Measurements from ENCODE around the gene SLC38A2. TPM values are rescaled to one million over a fixed set of nuclear protein-coding genes. Genes with fewer than 3 reads are reported as not detected.

The SLC38A2 gene
- total RNA-seq, 1 experiment from 2014 or later: 341 TPM

GRCh38 chr12:46410495-46410894 lies 37.9 kb upstream of the SLC38A2 start:
- in situ Hi-C loops (cut with HindIII; ENCODE audit: low pct_unique_long_range_greater_than_20kb, low sequenced_read_pairs): no loop called here
- intact Hi-C loops (cut with micrococcal nuclease; ENCODE audit: unreplicated experiment): no loop called here
- H3K4me1 ChIP-seq (ENCODE audit: control insufficient read depth, insufficient read depth, low read length): peaks cover 6% of the 10 kb centered on the region
- ChIA-PET CTCF (no interaction called here), POLR2A (no interaction called here)
- no peaks in the 10 kb centered on the region for H3K27me3 ChIP-seq (ENCODE audit: control insufficient read depth, insufficient read depth, low read length)
- no peak overlapping the region for H3K4me3 ChIP-seq (ENCODE audit: low read depth in 2 of 2, low read length in 2 of 2)
- H3K36me3 ChIP-seq (ENCODE audit: control insufficient read depth, insufficient read depth, low read length): no peaks in the 10 kb centered on the region
- no peak for ATAC-seq
- H3K27ac ChIP-seq (ENCODE audit: low read length): 0 out of 2 replicates have a peak overlapping the region, but pooled peaks have one; percentile 2
- no peaks in the 10 kb centered on the region for H3K9me3 ChIP-seq (ENCODE audit: control insufficient read depth, insufficient read depth, low read depth, low read length)
- no peak for DNase-seq (ENCODE audit: low read depth, low spot score)
- BruUV-seq (replicated peaks): no TSS peak
- no peak for TF ChIP-seq CTCF (IDR thresholded peaks at IDR 0.05)
- TF ChIP-seq POLR2AphosphoS5 (IDR thresholded peaks at IDR 0.05; ENCODE audit: low read depth, low read length): no peak
- TF ChIP-seq REST (IDR thresholded peaks at IDR 0.05; ENCODE audit: insufficient read depth in 1 of 2, low read depth in 2 of 2, low read length in 1 of 2): no peak
- no peak for TF ChIP-seq TCF7L2 (IDR thresholded peaks at IDR 0.05; ENCODE audit: low read depth, low read length)
- TF ChIP-seq SIN3A (IDR thresholded peaks at IDR 0.05; ENCODE audit: borderline replicate concordance, insufficient read depth, low read depth, low read length): no peak

- ATAC-seq (no peak), DNase-seq (ENCODE audit: low read depth, low spot score) (no peak)
- Histone ChIP-seq H3K27ac (ENCODE audit: low read length) (no peak overlapping the region), H3K27me3 (ENCODE audit: control insufficient read depth, insufficient read depth, low read length) (no peaks in the 10 kb centered on the region), H3K36me3 (ENCODE audit: control insufficient read depth, insufficient read depth, low read length) (no peaks in the 10 kb centered on the region), H3K9me3 (ENCODE audit: control insufficient read depth, insufficient read depth, low read depth, low read length) (no peaks in the 10 kb centered on the region), H3K4me3 (ENCODE audit: low read depth in 2 of 2, low read length in 2 of 2) (no peak overlapping the region), H3K4me1 (ENCODE audit: control insufficient read depth, insufficient read depth, low read length) (peaks cover 4% of the 10 kb centered on the region)
- in situ Hi-C loops (cut with HindIII; ENCODE audit: low pct_unique_long_range_greater_than_20kb, low sequenced_read_pairs): no loop called here
- TF ChIP-seq POLR2AphosphoS5 (IDR thresholded peaks at IDR 0.05; ENCODE audit: low read depth, low read length) (no peak), TCF7L2 (IDR thresholded peaks at IDR 0.05; ENCODE audit: low read depth, low read length) (no peak), REST (IDR thresholded peaks at IDR 0.05; ENCODE audit: insufficient read depth in 1 of 2, low read depth in 2 of 2, low read length in 1 of 2) (no peak), CTCF (IDR thresholded peaks at IDR 0.05) (no peak), SIN3A (IDR thresholded peaks at IDR 0.05; ENCODE audit: borderline replicate concordance, insufficient read depth, low read depth, low read length) (no peak)
- ChIA-PET CTCF (no interaction called here), POLR2A (no interaction called here)
- intact Hi-C loops (cut with micrococcal nuclease; ENCODE audit: unreplicated experiment): no loop called here
- BruUV-seq (replicated peaks): no TSS peak
These were observed 37.4 kb upstream of the SLC38A2 start for GRCh38 chr12:46409974-46410373.
